HG02981 (cell line): Measurements from ENCODE around the gene NPTXR.
"Not testable (repeated sequence)": the region's sequence is repeated elsewhere in the genome, so short reads cannot be mapped to it uniquely, and the experiment has no call there.

Source experiments
- ATAC-seq: cut with Tn5 transposase; IDR thresholded peaks from one replicate; pipeline ENCODE4 v1.9.1; 2021; ENCODE audit warnings: mild to moderate bottlenecking, moderate library complexity; ENCODE audit not compliant: unreplicated experiment

NPTXR gene

DNA sequence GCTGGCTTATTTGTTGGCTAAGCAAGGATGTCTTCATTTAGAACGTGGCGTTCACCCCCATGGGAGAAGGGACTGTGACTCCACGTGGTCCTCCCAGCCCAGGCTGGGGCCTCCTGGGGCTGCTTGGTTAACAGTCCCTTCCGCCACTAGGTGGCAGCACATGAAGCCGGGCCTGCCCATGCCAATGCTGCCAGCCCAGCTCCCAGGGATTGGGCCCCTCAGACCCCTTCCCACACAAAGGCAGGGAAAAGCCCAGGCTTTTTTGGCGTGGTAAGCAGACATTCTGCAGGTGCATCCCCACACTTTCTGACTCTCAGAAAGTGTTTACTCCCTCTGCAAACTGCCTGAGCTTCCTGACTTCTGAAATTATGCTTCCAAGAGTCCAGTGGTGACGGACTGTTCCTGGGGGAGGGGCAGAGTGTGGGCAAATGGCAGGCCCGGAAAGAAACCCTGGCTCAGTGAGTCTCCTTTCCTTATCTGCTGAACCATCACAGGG lies 25.1 kb upstream of the NPTXR start:
- no peak for ATAC-seq

GRCh38 chr22:38868286-38868721 lies 24.5 kb upstream of the NPTXR start:
- no peak for ATAC-seq

GRCh38 chr22:38867471-38868285 lies 23.9 kb upstream of the NPTXR start:
- ATAC-seq, result no peak

GRCh38 chr22:38867124-38867455 lies 23.3 kb upstream of the NPTXR start:
- no peak for ATAC-seq

- ATAC-seq, result no peak
Observed at GRCh38 chr22:38866399-38867123, 22.7 kb upstream of the NPTXR start.

GRCh38 chr22:38866024-38866398 lies 22.2 kb upstream of the NPTXR start:
- no peak for ATAC-seq

- ATAC-seq, result no peak
Observed at GRCh38 chr22:38865201-38866023, 21.6 kb upstream of the NPTXR start.

DNA sequence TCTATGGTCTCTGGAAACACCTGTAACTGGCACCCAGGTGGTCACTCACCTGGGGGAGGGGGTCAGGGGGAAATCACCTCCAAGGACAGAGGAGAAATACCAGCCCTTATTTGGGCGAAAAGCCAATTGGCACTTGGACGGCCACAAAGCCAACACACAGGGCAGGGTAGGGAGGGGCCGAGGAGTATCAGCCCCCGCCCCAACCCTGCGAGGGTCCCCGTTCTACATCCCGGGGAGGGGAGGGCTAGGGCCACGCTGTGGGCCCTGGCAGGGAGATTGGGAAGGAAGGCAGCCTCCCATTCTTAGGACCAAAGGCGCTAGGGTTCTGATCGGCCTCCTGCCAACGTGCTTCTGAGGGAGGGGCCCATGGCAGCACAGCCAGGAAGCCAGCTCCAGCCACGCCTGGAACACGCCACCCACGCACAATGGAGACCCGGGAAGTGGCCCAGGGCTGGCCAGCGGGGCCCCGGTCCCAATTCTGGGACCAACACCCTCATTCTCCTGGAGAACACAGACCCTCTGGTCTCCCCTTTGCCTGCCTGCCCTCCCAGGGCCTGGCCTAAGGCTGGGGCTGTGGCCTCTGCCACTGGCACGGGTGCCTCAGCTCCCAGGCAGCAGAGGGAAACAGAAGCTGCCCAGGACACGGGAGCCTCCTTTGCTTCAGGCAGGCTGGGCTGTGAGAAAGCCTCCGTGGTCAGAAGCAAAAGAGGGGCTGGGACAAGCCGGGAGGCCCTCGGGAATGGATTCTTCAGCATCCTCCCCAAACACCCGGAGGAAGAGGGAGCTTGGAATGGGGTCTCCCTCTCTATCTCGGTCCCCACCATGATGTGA lies 20.7 kb upstream of the NPTXR start:
- no peak for ATAC-seq

GRCh38 chr22:38863531-38864131 lies 19.8 kb upstream of the NPTXR start:
- no peak for ATAC-seq

- ATAC-seq, result no peak
Observed at GRCh38 chr22:38862375-38863329, 18.8 kb upstream of the NPTXR start.

DNA sequence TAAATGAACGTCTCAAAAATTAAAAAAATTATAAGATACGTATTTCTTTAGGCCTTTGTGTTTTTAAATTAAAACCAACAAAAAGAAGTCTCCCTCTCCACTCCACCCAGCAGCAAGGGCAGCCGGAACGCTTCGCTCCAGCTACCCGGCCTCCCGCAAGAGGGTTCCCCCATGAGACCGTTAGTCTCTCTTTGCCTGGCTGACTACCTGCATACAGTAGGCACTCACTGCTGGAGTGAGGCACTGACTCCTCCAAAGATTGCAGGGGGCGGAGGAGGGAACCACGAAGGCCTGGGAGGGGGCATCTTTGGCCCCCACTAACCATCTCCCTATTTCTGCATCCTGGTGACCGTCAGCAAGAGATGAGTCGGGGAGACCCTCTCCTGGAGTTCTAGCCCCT lies 18.1 kb upstream of the NPTXR start:
- no peak for ATAC-seq

DNA sequence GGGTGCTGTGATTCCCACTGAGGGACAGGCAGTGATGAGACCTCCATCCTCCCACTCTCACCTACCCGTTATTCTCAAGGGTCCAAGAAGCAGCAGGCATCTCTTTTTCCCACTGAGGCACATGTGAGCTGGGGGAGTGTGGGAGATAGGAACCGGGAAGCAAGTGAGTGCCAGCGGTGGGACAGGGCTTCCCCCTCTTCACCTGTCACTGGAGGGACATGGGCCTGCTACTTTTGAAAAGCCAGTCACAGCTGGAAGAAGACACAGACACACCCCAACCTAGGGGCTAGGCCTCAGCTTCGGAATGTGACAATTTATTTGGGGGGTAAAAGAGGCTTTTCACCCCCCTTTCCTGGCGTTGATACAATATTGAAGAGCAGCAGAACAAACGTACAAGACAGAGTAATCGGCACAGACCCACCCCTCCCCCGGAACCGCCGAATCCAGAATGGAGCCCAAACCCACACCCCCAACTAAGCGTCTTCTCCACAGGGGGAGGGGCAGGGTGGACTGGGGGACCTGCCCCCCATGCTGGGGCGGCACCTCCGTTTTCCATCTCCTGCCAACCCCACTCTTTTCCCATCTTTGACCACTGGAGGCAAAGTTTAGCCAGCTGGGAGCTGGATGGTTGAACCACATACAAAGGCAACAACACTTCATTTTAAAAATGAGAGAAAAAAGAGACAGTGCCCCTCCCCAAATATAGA lies 17.5 kb upstream of the NPTXR start:
- no peak for ATAC-seq

DNA sequence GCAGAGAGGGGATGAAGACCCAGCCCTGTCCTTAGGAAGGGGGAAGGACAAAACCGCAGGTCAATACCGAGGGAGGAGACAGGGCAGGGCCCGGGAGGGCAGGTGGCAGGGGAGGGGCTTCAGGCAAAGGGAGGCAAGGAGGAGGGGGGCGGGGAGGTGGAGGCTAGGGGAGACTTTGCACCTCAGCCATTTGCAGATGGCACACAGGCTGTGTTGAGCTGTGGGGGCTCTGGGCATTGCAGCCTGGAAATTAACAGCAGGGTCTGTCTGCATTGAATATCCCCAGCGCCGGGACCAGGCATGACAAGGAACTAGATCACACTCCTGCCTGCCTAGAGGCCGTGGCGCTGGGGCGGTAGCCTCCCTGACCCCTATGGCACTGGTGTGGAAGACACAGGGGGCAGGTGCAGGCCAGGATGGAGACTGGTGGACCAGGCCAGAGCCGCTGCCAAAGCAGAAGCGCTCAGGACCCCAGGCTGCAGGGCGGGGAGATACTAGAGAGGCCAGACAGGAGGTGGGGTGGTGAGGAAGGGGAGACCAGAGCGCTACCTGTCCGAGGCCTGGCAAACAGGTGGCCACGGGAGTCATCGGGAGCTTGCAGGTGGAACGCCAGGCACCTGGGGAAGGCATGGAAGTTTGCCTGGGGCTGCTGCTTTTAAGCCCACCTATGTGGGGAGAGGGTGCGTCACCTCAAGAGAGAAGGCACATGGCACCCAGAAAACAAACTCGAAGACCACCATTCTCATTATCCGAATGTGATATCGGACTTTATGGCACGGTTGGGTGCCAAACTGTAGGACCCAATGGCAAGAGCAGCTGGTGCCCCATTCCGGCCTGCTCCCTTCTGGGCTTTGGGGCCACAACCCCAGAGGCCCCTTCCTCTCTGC lies 16.7 kb upstream of the NPTXR start:
- ATAC-seq, result no peak

GRCh38 chr22:38859581-38860282 lies 15.9 kb upstream of the NPTXR start:
- no peak for ATAC-seq

- ATAC-seq, result no peak
Observed at GRCh38 chr22:38858492-38858891, 14.7 kb upstream of the NPTXR start.

GRCh38 chr22:38854476-38854875 lies 10.6 kb upstream of the NPTXR start:
- not testable (repeated sequence) for ATAC-seq

- not testable (repeated sequence) for ATAC-seq
Observed at GRCh38 chr22:38853883-38854282, 10.1 kb upstream of the NPTXR start.
